ENCODE measurements around the gene KIF23.

KIF23 gene

GRCh38 chr15:69434679-69435078, 20.5 kb downstream of the KIF23 start:
- ATAC-seq (ENCODE audit: insufficient read depth, low read depth) (no peak), DNase-seq (no peak)
- H3K79me2 ChIP-seq (ENCODE audit: insufficient read depth, low read length), result 0 out of 2 replicates have a peak, but pooled peaks cover 3% of the 10 kb centered on the region
- H3K4me2 ChIP-seq (ENCODE audit: insufficient read depth, low read length), result no peak overlapping the region
- H3K27me3 ChIP-seq (ENCODE audit: insufficient read depth, low read length, poor library complexity), result no peaks in the 10 kb centered on the region
- H4K20me1 ChIP-seq (ENCODE audit: insufficient read depth, low read length), result no peaks in the 10 kb centered on the region
- no peak overlapping the region for H3K9ac ChIP-seq (ENCODE audit: low read depth, low read length)
- H2AFZ ChIP-seq (ENCODE audit: low read depth, low read length), result no peak overlapping the region
- no peak overlapping the region for H3K27ac ChIP-seq (ENCODE audit: low read length)
- H3K36me3 ChIP-seq (ENCODE audit: insufficient read depth, low read length), result peaks cover 91% of the 10 kb centered on the region
- H3K4me1 ChIP-seq (ENCODE audit: insufficient read depth, low read length), result no peaks in the 10 kb centered on the region
- H3K9me3 ChIP-seq (ENCODE audit: insufficient read depth, low read length, severe bottlenecking), result no peaks in the 10 kb centered on the region
- TF ChIP-seq EZH2 (IDR thresholded peaks at IDR 0.05; ENCODE audit: borderline replicate concordance, low read depth, low read length, severe bottlenecking) (no peak), CTCF (IDR thresholded peaks at IDR 0.05; ENCODE audit: borderline replicate concordance, extremely low read depth, low read length, poor library complexity, severe bottlenecking) (no peak)
- no peak overlapping the region for H3K4me3 ChIP-seq (ENCODE audit: low read depth in 1 of 2, low read length in 2 of 2)

- peaks cover 91% of the 10 kb centered on the region for H3K36me3 ChIP-seq (ENCODE audit: insufficient read depth, low read length)
- no peak overlapping the region for H3K9ac ChIP-seq (ENCODE audit: low read depth, low read length)
- ATAC-seq (ENCODE audit: insufficient read depth, low read depth) (no peak), DNase-seq (no peak)
- H3K27me3 ChIP-seq (ENCODE audit: insufficient read depth, low read length, poor library complexity), result no peaks in the 10 kb centered on the region
- H2AFZ ChIP-seq (ENCODE audit: low read depth, low read length), result no peak overlapping the region
- no peak for TF ChIP-seq EZH2 (IDR thresholded peaks at IDR 0.05; ENCODE audit: borderline replicate concordance, low read depth, low read length, severe bottlenecking)
- TF ChIP-seq CTCF (IDR thresholded peaks at IDR 0.05; ENCODE audit: borderline replicate concordance, extremely low read depth, low read length, poor library complexity, severe bottlenecking), result no peak
- no peak overlapping the region for H3K4me2 ChIP-seq (ENCODE audit: insufficient read depth, low read length)
- H3K9me3 ChIP-seq (ENCODE audit: insufficient read depth, low read length, severe bottlenecking), result no peaks in the 10 kb centered on the region
- no peaks in the 10 kb centered on the region for H4K20me1 ChIP-seq (ENCODE audit: insufficient read depth, low read length)
- 0 out of 2 replicates have a peak, but pooled peaks cover 3% of the 10 kb centered on the region for H3K79me2 ChIP-seq (ENCODE audit: insufficient read depth, low read length)
- H3K4me3 ChIP-seq (ENCODE audit: low read depth in 1 of 2, low read length in 2 of 2), result no peak overlapping the region
- H3K4me1 ChIP-seq (ENCODE audit: insufficient read depth, low read length), result no peaks in the 10 kb centered on the region
- no peak overlapping the region for H3K27ac ChIP-seq (ENCODE audit: low read length)
These were observed 21.8 kb downstream of the KIF23 start for GRCh38 chr15:69435985-69436384.

GRCh38 chr15:69436951-69437350, 22.8 kb downstream of the KIF23 start:
- H2AFZ ChIP-seq (ENCODE audit: low read depth, low read length), result no peak overlapping the region
- 0 out of 2 replicates have a peak, but pooled peaks cover 3% of the 10 kb centered on the region for H3K79me2 ChIP-seq (ENCODE audit: insufficient read depth, low read length)
- no peak overlapping the region for H3K27ac ChIP-seq (ENCODE audit: low read length)
- no peaks in the 10 kb centered on the region for H4K20me1 ChIP-seq (ENCODE audit: insufficient read depth, low read length)
- H3K36me3 ChIP-seq (ENCODE audit: insufficient read depth, low read length), result peaks cover 92% of the 10 kb centered on the region
- no peaks in the 10 kb centered on the region for H3K4me1 ChIP-seq (ENCODE audit: insufficient read depth, low read length)
- no peaks in the 10 kb centered on the region for H3K27me3 ChIP-seq (ENCODE audit: insufficient read depth, low read length, poor library complexity)
- ATAC-seq (ENCODE audit: insufficient read depth, low read depth) (no peak), DNase-seq (no peak)
- TF ChIP-seq EZH2 (IDR thresholded peaks at IDR 0.05; ENCODE audit: borderline replicate concordance, low read depth, low read length, severe bottlenecking) (no peak), CTCF (IDR thresholded peaks at IDR 0.05; ENCODE audit: borderline replicate concordance, extremely low read depth, low read length, poor library complexity, severe bottlenecking) (no peak)
- H3K9me3 ChIP-seq (ENCODE audit: insufficient read depth, low read length, severe bottlenecking), result no peaks in the 10 kb centered on the region
- H3K4me2 ChIP-seq (ENCODE audit: insufficient read depth, low read length), result no peak overlapping the region
- no peak overlapping the region for H3K4me3 ChIP-seq (ENCODE audit: low read depth in 1 of 2, low read length in 2 of 2)
- no peak overlapping the region for H3K9ac ChIP-seq (ENCODE audit: low read depth, low read length)

- H3K36me3 ChIP-seq (ENCODE audit: insufficient read depth, low read length), result peaks cover 86% of the 10 kb centered on the region
These were observed 25.5 kb downstream of the KIF23 start for GRCh38 chr15:69439623-69440022.

More at GRCh38 chr15:69439623-69440022, 25.5 kb downstream of the KIF23 start:
- H3K9me3 ChIP-seq (ENCODE audit: insufficient read depth, low read length, severe bottlenecking), result no peaks in the 10 kb centered on the region
- H3K4me2 ChIP-seq (ENCODE audit: insufficient read depth, low read length), result no peak overlapping the region
- no peak overlapping the region for H3K27ac ChIP-seq (ENCODE audit: low read length)
- TF ChIP-seq CTCF (IDR thresholded peaks at IDR 0.05; ENCODE audit: borderline replicate concordance, extremely low read depth, low read length, poor library complexity, severe bottlenecking), result no peak
- no peak for TF ChIP-seq EZH2 (IDR thresholded peaks at IDR 0.05; ENCODE audit: borderline replicate concordance, low read depth, low read length, severe bottlenecking)
- ATAC-seq (ENCODE audit: insufficient read depth, low read depth), result no peak
- no peak overlapping the region for H3K9ac ChIP-seq (ENCODE audit: low read depth, low read length)
- no peaks in the 10 kb centered on the region for H3K79me2 ChIP-seq (ENCODE audit: insufficient read depth, low read length)
- DNase-seq, result no peak
- no peaks in the 10 kb centered on the region for H3K4me1 ChIP-seq (ENCODE audit: insufficient read depth, low read length)
- no peaks in the 10 kb centered on the region for H3K27me3 ChIP-seq (ENCODE audit: insufficient read depth, low read length, poor library complexity)
- no peak overlapping the region for H2AFZ ChIP-seq (ENCODE audit: low read depth, low read length)
- H3K4me3 ChIP-seq (ENCODE audit: low read depth in 1 of 2, low read length in 2 of 2), result no peak overlapping the region
- no peaks in the 10 kb centered on the region for H4K20me1 ChIP-seq (ENCODE audit: insufficient read depth, low read length)
